WERI-Rb-1 (cell line): ENCODE data around the gene SDS.

Source experiments
- DNase-seq: peaks from one replicate; pipeline ENCODE4 v3.0.0-alpha.2; 2020
- H3K27ac ChIP-seq: fragments of 250-450 bp; sonication (Bioruptor Pico); 2 replicates; pipeline ENCODE4 v1.5.1; 2020; ENCODE audit warnings: mild to moderate bottlenecking, moderate library complexity
- H3K27me3 ChIP-seq: fragments of 250-450 bp; sonication (Bioruptor Pico); 2 replicates; pipeline ENCODE4 v1.5.1; 2021; ENCODE audit warnings: mild to moderate bottlenecking, low read depth, moderate library complexity; ENCODE audit not compliant: insufficient read depth, severe bottlenecking
- H3K36me3 ChIP-seq: fragments of 250-450 bp; sonication (Bioruptor Pico); 2 replicates; pipeline ENCODE4 v1.5.1; 2020; ENCODE audit warnings: mild to moderate bottlenecking, moderate library complexity
- H3K4me3 ChIP-seq: 2 replicates; pipeline ENCODE4 v1.5.1; 2011; ENCODE audit warnings: low read depth, mild to moderate bottlenecking, control low read depth, low read length
- H3K9me3 ChIP-seq: fragments of 250-450 bp; sonication (Bioruptor Pico); 2 replicates; pipeline ENCODE4 v1.5.1; 2021; ENCODE audit warnings: mild to moderate bottlenecking, moderate library complexity; ENCODE audit not compliant: severe bottlenecking
- TF ChIP-seq, protein P1 (sequence below): IDR thresholded peaks from 2 replicates; pipeline ENCODE4 v1.5.1; 2011; ENCODE audit warnings: low read depth, mild to moderate bottlenecking, control low read depth, inconsistent platforms, low read length

The SDS gene

DNA sequence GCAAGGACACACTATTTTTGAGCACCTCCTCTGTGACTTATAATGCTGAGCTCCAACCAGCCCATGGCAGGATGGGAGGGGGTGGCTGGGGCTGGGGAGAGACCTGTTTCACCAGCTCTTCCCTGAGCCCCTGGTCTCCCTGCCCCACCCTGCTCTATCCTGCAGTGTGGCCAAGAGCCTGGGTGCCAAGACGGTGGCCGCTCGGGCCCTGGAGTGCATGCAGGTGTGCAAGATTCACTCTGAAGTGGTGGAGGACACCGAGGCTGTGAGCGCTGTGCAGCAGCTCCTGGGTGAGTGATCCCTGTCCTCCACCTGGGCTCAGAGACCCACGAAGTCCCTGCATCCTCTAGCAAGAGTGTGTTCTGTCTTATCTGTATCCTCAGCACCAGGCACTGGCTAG, 32.9 kb upstream of the SDS start:
- Histone ChIP-seq H3K4me3 (no peak overlapping the region), H3K27ac (no peak overlapping the region), H3K9me3 (no peaks in the 10 kb centered on the region), H3K27me3 (no peaks in the 10 kb centered on the region), H3K36me3 (no peaks in the 10 kb centered on the region)
- TF ChIP-seq, protein P1, sequence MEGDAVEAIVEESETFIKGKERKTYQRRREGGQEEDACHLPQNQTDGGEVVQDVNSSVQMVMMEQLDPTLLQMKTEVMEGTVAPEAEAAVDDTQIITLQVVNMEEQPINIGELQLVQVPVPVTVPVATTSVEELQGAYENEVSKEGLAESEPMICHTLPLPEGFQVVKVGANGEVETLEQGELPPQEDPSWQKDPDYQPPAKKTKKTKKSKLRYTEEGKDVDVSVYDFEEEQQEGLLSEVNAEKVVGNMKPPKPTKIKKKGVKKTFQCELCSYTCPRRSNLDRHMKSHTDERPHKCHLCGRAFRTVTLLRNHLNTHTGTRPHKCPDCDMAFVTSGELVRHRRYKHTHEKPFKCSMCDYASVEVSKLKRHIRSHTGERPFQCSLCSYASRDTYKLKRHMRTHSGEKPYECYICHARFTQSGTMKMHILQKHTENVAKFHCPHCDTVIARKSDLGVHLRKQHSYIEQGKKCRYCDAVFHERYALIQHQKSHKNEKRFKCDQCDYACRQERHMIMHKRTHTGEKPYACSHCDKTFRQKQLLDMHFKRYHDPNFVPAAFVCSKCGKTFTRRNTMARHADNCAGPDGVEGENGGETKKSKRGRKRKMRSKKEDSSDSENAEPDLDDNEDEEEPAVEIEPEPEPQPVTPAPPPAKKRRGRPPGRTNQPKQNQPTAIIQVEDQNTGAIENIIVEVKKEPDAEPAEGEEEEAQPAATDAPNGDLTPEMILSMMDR: no peak
- no peak for DNase-seq

DNA sequence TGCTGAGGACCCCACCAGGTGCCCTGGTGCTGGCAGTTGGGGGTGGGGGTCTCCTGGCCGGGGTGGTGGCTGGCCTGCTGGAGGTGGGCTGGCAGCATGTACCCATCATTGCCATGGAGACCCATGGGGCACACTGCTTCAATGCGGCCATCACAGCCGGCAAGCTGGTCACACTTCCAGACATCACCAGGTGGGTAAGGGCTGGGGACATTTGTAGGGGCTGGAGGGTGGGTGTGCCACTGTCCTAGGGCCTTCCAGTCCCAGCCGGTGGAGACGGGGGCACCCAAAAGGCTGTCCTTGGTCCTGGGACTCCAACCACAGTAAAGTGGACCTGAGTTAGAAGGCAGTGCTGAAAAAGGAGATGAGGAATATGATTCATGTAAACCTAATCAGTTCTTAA, 31.7 kb upstream of the SDS start:
- no peaks in the 10 kb centered on the region for H3K9me3 ChIP-seq
- no peaks in the 10 kb centered on the region for H3K27me3 ChIP-seq
- TF ChIP-seq, protein P1: no peak

DNA sequence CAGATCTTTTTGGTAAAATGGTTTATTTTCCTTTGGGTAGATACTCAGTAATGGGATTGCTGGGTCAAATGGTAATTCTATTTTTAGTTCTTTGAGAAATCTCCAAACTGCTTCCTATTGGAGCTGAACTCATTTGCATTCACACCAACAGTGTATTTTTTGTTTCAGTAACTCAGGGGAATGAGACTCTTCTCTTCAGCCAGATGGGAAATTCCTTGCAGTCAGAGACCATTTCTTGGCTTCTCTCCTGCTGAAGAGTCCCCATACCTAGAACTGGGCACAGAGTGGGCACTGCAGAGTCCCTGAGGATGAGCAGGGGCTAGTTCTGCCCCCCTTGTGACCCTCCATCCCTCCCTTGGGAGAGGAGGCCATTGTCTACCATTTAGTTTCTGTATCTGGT, 29.3 kb upstream of the SDS start:
- DNase-seq: no peak
- TF ChIP-seq, protein P1: no peak
- Histone ChIP-seq H3K27me3 (no peaks in the 10 kb centered on the region), H3K27ac (no peak overlapping the region), H3K4me3 (no peak overlapping the region), H3K36me3 (no peaks in the 10 kb centered on the region), H3K9me3 (no peaks in the 10 kb centered on the region)

More for the DNA sequence above, 31.7 kb upstream of the SDS start:
- H3K4me3 ChIP-seq: no peak overlapping the region
- H3K36me3 ChIP-seq: no peaks in the 10 kb centered on the region
- no peak overlapping the region for H3K27ac ChIP-seq
- DNase-seq: no peak

DNA sequence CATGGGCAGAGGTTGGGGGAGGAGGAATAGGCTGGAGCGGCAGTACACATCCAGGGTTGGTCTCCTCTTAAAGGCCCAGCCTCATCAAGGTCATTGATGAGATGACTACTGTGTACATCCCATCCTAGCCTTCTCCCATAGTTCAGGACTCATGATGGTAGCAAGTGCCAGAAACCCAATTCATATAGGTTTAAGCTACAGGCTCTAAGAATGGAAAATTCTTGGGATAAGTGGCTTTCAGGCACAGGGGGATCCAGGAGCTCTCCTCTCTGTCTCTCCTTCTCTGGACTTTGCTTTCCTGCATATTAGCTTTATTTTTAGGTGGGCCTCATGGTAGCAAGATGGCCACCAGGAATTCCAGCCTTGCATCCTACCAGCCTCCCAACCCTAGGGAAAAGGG, 24.8 kb upstream of the SDS start:
- no peaks in the 10 kb centered on the region for H3K27me3 ChIP-seq
- no peak overlapping the region for H3K27ac ChIP-seq
- H3K4me3 ChIP-seq: no peak overlapping the region
- TF ChIP-seq, protein P1: no peak
- no peaks in the 10 kb centered on the region for H3K9me3 ChIP-seq
- DNase-seq: no peak
- H3K36me3 ChIP-seq: no peaks in the 10 kb centered on the region; the same call in 1 of the 2 replicates

DNA sequence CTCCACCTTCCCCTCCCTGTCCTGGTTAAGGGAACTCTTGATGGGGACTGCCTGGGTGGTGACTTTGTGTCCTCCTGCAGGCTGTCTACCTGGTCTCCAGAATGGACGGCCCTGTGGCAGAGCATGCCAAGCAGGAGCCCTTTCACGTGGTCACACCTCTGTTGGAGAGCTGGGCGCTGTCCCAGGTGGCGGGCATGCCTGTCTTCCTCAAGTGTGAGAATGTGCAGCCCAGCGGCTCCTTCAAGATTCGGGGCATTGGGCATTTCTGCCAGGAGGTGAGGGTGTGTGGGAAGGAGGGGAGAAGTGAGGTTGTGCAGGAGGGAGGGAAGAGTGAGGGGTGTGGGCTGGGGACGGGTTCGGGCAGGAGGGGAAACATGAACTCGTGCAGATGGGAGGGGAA, 24.2 kb upstream of the SDS start:
- no peaks in the 10 kb centered on the region for H3K27me3 ChIP-seq
- no peaks in the 10 kb centered on the region for H3K9me3 ChIP-seq
- H3K27ac ChIP-seq: no peak overlapping the region
- TF ChIP-seq, protein P1: no peak
- no peak for DNase-seq
- no peaks in the 10 kb centered on the region; the same call in 1 of the 2 replicates for H3K36me3 ChIP-seq
- no peak overlapping the region for H3K4me3 ChIP-seq

DNA sequence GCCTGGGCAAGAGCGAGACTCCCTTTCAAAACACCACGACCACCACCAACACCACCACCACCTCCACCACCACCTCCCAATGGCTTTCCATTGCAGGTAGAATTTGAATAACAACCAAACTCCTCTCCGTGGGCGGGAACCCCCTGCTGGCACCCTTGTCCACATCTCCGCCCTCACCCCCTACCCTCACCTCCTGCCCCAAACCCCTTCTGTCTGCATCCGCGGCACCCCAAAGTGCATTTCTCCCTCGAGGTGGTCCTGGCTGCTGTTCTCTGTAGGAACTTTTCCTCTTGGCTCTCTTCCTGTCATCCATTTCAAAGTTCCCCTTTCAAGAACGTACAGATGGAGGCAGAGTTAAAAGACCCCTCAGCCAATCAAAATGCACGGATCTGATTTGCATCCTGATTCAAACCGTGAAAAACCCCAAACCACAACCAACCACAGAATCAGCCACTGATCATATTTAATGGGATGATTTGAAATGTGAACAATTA, 22.3 kb upstream of the SDS start:
- H3K9me3 ChIP-seq: no peaks in the 10 kb centered on the region

More for the DNA sequence above, 22.3 kb upstream of the SDS start:
- H3K27ac ChIP-seq: no peak overlapping the region
- no peak overlapping the region for H3K4me3 ChIP-seq
- H3K36me3 ChIP-seq: no peaks in the 10 kb centered on the region; the same call in 1 of the 2 replicates
- H3K27me3 ChIP-seq: no peaks in the 10 kb centered on the region
- DNase-seq: no peak
- TF ChIP-seq, protein P1: no peak
